ENCODE results near the gene SLC8A3.

Gene SLC8A3

DNA sequence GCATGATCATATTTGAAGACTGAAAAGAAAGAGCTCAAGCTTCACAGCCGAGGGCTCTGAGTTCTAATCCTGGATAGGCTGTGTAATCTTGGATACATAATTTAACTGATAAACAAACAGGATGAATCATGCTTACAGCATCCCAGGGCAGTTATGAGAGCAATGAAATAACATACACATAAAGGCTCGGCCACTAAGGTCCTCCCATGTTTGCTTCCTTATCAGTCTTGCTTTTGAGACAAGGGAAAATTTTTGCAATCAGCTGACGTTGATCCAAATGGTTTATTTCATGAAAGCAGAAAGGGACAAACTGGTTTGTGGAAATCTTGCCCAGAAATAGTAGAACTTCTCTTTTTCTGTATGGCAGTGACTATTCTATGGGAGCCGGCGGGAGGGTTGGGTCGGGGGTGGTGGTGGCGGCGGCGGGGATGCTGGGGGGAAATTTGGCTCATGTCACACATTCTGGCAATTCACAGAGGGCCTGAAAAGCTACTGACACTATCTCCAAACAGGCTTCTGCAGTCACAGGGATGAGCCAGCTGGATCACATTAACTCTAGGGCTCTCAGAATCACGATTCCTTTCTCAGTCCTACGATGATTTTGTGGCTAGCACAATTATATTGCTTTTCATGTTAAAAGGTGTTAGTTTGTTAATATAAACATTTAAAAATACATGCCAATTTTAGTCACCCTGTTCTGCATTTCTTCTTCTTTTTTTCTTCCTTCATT is 124.5 kb downstream of the SLC8A3 start:
- no peak for DNase-seq

DNA sequence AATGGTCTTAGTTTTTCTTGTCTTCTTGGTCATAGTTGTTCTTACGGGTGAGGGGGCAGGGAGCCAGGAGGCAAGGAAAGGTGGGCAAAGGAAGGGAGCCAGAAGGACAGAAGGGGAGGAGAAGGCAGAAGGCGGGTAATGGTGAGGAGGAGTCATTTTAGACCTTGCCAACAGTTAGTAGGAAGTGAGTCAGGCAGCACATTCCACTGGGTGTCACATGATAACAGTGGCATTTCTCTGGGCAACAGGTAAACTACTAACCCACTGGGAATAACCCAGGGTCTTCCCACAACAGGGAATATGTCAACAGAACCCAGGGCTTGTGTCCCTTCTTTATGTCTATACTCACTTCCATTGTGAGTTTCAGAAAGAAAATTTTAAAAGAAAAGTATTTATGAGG is 127.6 kb downstream of the SLC8A3 start:
- no peak for DNase-seq

DNA sequence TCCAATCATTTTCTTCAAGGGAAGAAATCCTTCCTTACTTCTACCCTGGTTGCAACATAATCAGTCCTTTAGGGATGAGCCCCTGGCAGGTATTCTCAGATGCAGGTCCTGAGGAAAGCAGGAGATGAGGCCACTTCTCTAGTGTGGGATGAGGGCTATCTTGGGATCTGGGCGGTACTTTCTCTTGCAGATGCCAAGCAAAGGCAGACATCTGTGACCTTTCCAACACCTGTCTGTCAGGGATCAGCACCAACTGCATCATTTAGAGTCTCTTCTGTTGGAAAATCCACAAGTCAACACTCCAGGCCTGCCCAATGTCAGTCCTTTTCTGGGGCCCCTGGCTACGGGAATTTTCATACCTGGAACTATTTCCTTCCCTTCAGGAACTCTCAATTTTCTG is 129.2 kb downstream of the SLC8A3 start:
- DNase-seq: no peak

DNA sequence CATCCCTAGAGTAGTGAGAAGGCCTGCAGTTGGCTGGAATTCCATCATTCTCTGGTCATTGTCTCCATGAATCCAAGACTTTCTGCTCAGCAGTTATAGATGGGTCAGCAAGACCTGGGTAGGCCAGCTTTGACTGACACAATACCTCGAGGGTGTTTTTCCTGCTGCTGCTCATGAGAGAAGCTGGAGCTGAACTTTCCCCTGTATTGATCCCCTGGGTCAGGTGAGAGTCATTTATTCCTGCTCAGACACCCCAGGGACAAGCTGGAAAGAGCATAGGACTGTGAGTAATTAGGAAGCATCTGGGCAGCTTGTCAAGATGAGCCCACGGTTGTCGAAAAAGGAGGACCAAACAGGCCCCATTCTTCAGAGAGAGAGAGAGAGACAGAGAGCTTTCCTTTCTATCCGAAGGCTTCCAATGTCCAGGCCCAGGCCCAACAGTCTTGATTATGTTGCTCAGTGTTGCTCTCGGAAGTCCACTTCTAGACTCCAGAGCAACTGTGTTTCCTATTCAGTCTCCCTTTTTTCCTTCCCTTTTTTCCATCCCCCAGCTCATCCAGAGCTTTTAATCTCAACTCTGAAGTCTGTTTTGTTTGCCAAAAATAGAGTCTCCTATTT is 131.1 kb downstream of the SLC8A3 start:
- DNase-seq: no peak

DNA sequence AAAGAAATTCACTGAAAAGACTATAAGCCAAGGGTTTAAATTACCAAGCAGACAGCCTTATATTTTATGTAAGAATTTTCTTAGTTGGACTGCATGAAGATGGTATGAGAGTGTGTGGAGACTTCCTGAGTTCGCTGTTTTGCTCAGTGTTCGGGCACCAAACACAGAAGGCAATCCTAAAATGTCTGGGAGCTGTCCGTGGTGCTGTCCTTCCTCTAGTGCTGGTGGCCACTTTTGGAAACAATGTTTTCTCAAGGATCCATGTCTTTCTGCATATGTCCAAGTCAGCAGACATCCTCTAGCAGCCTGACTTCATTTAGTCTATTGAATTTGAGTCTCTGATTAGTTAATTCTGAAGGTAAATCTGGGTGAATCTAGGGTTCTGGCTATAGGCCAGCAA is 135.8 kb downstream of the SLC8A3 start:
- DNase-seq: peak in 1 of 2 donors; percentile 8

DNA sequence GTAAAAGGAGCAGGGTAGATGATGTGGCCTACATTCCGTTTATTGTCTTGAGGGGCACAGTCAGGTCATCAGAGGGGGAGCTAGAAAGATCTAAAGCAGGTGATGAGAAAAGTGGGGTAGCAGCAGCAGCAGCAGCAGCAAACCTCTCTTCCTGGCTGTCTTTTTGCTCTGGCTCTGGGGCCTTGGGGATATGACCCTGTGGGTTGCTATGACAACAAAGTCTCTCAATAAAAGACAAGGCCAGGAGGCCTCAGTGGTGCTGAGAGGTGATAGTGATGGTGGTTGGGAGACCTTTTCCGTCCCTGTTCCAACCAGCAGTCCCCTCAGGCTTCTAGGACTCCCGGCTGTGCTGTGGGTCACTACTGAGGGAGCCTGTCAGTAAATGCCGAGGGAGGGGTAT is 138.6 kb downstream of the SLC8A3 start:
- DNase-seq: no peak

DNA sequence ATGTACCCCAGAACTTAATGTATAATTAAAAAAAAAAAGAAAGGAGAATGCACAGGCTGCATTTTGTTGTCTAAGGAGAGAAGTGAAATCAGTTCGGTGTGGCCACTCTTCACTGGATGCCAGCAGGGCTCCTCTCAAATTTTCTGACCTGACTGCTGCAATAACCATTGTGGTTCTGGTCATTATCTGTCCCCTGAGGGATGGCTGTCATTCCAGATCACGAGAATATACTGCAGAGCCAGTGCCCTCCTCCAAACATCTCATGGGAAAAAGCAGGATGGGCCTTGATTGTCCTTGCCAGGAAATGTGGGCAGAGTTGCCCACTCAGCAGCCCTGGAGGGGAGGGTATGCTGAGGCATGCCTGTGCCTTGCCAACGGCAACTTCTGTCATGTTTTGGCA is 139.1 kb downstream of the SLC8A3 start:
- no peak for DNase-seq

DNA sequence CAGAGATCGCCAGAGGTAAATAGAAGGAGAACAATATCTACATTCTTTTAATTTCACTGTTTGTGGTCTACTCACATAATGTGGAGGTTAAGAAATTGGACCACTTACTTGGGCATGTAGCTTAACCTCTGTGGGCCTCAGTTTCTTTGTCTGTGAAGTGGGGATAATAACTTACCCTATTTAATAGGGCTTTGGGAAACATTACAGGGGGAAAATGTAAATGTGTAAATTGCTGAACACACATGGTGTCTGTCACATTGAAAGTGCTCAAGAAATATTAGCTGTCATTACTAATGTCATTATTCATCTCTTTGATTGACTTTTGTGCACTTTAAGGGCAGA is 140.5 kb downstream of the SLC8A3 start:
- no peak for DNase-seq

DNA sequence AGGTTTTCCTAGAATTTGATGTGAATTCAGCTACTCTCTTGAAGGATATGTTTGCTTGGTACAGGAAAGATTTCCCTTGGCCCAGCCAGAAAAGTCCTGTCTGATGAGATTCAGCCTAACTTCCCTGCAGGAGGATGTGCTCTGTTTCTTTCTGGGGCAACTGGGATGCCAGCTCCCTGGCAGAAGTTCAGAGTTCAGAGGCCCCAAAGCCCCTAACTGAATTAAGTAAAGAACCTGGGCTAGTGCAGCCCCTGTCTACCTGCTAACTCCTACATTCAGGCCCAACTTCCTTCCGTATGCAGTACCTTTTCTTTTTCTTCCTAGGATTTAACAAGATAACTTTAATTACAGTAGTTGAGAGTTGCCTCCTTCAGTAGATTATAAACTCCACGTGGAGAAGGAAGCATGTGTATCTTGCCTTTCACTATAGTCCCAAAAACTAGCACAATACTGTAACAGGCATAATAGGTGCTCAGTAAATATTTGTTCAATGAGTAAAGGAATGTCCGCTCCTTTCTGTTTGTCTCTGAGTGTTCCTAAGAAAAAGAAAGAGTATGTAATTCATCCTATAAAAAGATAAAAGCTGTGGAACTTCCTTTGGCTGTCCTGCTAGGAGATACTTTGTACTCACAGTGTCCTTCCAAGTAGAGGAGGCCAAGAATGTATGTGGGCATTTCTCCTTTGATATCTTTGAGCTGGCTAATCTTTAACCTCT is 141.0 kb downstream of the SLC8A3 start:
- no peak for DNase-seq

DNA sequence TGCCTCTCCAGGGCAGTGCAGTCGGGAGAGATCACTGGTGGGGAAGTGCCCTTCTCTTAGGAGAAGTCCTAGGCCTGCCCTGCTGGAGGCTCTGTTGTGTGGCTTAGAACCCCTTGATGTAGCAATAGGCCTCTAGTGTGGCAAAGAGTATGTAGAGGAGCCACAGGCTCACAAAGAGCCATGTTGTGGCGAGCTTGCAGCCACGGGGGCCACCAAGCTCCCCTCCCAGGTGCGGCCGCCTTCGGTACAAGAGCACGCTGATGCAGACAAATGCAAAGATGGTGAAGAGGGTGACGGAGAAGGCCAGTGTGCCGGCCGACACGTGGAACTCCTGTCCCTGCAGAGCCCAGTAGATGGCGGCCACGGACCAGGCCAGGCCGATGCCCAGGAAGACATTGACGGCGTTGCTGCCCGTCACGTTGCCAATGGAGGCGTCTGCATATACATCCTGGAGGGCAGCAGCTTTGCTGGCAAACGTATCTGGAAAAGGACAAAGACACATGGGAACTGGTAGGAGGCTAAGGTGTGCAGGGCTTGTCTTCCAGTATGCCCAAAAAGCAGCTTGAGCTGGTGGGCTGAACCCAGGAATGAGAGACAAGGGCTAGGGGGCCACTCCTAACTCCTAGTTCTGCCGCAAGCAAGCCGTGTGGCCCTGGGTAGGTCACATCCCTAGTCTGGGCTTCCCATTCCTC is 142.8 kb downstream of the SLC8A3 start:
- DNase-seq: peak in 1 of 2 donors; percentile 1

DNA sequence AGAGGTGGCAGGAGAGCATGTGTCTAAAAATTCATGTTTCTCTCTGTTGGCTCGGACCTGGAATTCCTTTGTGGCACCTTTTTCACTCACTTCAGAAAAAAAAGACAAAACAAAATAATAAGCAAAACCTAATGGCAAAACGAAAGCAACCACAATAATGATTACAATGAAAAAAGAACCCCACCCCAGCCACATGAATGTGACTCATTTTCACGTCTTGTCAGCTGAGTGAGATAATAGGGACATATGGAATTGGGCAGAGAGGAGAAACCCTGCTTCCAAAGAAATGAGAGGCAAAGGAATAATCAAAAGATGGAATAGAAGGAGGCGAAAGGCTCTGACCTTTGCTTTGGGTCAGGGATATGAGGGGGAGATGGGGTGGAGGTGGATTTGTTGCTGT is 143.4 kb downstream of the SLC8A3 start:
- no peak for DNase-seq

DNA sequence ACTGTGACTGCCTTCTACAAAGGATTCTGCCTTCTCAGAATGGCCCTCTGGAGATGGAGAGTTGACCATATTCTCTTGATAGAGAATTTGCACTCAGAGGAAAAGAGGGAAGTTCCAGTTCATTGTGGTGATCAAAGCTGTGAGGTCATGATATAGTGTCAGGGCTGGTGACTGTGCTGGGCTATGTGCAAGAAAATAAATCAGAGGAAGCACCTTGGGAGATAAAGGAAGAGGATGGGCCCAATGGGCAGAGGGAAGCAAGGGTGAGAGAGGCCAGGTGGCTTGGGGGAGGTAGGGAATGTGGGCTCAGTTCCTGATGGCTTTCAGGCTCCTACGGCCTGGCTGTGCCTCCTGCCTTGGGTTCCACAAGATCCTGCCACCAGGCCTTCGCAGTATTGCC is 145.8 kb downstream of the SLC8A3 start:
- no peak for DNase-seq

DNA sequence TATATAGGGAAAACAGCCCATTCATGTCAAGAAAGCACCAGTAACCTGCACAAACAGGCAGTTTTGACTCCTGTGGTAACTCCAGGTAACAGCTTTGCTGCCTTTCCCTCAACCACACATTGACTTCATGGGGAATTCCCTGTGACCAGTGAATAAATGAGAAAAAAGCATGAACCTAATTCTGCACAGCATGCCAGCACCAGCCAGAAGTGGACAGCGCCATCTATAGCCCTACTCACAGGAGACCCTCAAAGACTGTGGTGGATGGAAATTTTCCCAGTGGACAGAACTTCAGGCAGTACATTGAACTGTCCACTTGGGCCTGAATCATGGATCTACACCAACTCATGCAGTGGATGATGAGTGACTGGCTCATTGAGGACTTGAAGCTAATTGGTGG is 152.1 kb downstream of the SLC8A3 start:
- DNase-seq: no peak

DNA sequence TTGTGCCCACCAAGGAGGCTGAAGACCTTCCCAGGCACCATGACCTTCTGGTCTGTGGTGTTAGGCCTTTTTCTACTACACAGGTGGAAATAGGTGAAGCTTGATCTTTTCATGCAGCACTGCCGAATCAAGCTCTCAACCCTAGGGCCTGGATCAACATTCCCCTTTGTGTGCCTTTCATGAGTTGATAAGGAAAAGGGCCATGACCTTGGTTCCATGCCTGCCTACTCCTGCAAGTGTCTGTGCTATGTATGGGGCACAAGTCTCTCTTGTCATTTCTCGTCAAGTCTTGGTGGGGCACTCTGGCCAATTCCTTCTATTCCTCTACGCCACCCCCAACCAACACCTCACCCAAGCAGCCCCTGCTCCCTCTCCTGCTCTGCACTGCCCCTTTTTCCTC is 154.5 kb downstream of the SLC8A3 start:
- no peak for DNase-seq

DNA sequence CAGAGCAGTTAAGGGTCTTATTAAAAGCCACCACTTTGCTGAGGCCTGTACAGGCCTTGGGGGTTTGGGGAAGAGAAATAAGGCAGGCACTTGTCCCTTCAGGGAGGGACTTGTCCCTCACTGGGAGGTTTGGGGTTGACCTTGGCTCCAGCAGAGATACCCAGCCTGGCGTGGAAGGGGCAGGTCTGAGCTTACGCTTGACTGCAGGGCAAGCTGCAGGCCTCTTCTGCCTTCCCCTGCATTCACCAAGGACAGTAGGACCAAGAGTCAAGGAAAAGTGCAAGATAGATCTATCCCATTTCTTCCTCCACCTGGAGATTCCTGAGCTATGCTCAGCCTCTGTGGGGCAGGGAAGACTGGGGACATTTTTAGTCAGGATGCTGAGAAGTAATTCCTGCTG is 155.2 kb downstream of the SLC8A3 start:
- DNase-seq: no peak

DNA sequence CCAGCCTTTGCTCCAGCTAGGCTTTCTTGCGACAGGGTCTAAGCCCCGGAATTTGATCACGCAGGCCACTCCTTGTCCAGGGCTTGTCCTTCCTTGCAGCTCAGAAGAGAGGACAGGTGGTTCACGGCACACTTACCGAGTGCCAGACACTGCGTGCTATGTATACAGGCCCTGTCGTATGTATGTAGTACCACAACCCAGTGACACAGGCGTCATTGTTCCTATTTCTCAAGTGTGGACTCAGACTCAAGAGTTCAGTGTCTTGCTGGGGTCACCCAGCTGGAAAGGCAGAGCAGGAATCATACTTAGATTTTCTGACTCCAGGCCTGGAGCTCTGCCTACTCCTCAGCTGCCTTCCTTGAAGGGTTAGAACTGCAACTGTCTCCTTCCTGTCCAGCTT is 155.6 kb downstream of the SLC8A3 start:
- no peak for DNase-seq

DNA sequence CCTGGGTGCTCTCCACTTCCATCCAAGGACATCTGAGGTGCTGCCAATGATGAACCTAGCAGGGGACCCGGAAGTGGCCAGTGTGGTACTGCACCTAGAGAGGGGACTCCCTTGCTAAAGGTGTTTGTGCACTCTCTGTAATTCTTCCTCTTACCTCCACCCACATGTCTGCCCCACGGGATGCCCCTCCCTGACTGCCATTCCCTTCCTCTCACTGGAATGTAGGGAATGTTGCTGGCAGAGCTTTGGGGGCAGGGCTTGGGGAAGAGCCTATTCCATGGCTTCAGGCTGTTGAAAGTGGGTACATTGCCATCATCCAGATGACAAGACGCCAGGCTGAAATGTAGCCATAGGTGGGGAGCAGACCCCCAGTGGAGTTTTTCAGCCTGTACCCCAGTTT is 156.3 kb downstream of the SLC8A3 start:
- DNase-seq: no peak

DNA sequence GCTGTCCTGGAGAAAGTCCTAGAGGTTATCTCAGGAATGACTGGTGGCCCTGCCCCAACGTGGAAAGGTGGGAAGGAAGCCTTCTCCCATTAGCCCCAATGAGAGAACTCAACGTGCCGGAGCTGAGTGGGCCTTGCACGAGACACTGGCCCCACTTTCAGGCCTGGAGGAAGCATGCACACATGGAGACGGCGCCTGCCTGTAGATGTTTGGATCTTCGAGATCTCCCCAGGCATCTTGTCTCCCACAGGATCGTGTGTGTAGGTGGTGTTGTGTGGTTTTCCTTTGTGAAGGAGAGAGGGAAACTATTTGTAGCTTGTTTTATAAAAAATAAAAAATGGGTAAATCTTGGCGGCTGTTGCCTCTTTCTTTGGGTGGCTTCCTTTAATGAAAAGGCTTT is 156.7 kb downstream of the SLC8A3 start:
- no peak for DNase-seq

DNA sequence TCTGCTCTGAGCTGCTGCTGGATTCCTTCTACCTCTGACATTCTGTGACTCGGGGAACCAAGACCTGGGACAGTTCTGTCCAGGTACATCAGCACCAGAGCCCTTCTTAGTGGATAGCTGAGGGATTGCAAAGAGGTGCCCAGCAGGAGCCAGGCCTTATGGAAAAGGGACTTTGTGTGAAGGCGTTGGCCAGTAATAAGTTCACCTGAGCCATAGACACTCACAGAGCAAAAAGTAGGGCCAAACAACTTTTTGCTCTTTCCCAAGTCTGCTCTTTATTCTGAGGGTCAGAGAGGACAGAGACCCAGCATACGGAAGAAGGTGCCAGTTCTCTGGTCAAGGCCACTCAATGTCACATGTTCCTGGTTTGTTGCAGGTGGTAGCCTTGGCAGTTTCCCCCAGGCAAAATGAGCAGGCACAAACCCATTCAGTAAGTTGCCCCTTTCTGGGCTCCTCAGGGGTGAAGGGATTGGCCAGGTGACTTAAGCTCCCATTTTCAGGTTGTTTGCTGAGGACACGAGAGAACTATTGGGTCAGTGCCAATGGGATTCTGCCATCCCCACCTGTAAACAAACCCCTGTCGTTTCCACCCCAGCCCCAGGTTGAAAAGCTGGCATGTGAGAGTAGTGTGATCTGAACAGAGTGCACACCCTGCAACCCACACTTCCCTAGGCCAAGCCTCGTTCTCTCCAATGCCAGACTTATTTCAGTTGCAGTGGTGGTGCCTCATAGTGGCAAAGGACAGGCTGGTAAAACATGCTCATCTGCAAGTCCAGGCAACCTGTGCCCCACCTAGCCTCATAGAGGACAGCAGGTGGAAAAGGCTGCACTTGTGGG is 159.2 kb downstream of the SLC8A3 start:
- DNase-seq: no peak

DNA sequence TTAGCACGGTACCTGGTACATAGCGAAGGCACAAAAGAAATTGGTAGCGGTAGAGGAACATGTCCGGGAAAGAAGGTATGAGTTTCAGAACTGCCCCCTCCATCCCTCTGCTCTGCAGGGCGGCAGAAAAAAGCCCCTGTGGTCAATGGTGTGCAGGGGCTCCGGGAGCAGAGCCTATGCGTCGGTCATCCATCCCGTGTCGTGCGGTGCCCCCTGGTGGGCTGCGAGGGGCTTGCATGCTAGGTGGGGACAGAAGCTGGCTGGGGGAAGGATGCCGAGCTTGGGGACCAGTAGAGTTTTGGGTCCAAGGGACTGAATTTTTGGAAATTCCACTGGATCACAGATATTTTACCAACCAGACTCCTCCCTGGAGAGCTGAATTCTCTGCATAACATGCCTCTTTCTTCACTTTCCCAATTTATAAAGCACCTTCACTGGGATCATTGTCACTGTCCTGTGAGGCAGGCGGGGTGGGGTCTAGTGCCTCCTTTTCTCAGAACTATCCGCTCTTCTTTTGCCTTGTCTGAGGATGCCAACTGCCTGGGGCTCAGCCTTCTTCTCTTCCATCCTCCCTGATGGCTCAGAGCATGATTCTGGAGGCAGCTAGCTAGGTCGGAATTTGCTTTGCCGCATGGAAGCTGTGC is 160.8 kb downstream of the SLC8A3 start:
- peak; percentile 12 to 84 for DNase-seq

DNA sequence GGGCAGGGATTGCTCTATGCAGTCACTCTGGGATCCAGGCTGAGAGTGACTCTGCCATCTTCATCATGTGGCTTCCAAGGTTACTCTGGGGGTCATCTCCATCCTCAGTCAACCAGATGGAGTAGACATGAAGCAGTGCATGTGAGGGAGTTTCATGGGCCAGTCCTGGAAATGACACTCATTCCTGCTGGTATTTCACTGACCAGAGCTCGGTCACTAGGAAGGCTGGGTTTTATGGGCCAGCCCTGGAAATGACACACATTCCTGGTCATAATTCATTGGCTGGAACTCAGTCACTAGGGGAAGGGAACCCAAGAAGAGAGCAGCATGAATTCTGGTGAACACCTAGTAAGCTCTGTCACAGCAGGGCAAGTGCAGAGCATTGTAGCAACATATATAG is 164.9 kb downstream of the SLC8A3 start:
- no peak for DNase-seq

DNA sequence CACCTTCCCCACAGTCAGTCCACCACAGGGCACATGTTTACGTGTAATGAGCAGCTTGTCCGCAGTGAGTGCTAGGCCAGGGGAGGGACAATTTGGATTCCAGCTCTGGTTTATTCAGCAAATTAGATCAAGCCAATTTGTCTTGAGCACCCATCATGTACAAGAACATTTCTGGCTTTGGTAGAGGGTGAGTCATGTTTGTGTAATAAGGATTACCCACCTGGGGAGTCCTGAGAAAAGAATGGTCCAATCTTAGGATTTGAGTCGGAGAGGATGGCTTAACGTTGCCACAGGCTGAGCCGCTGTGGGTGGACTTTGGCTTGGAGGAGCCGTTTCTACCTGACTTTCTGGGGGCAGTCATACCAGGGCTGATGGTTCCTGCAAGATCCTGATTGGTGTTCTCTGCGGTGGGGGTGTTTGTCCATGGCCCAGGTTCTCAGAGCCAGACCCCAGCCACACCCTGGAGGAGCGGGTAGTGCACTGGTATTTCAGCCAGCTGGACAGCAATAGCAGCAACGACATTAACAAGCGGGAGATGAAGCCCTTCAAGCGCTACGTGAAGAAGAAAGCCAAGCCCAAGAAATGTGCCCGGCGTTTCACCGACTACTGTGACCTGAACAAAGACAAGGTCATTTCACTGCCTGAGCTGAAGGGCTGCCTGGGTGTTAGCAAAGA is 165.8 kb downstream of the SLC8A3 start:
- DNase-seq: no peak

Measured in inflammatory macrophage treated with lipopolysaccharide for 1 hour (primary cell).